NCI-H2227 (cell line): ENCODE data around the gene METAP1D.
A peak's percentile ranks its signal among the peaks of the same experiment; 100 is the strongest.

Experiments used
- DNase-seq: peaks from one replicate; lab custom pipeline; 2025; ENCODE audit not compliant: unreplicated experiment; lab: John Stamatoyannopoulos, UW

The METAP1D gene

GRCh38 chr2:172090044-172090961, 90.5 kb downstream of the METAP1D start:
- DNase-seq: no peak

GRCh38 chr2:172091000-172091641, 91.4 kb downstream of the METAP1D start:
- DNase-seq: no peak

DNA sequence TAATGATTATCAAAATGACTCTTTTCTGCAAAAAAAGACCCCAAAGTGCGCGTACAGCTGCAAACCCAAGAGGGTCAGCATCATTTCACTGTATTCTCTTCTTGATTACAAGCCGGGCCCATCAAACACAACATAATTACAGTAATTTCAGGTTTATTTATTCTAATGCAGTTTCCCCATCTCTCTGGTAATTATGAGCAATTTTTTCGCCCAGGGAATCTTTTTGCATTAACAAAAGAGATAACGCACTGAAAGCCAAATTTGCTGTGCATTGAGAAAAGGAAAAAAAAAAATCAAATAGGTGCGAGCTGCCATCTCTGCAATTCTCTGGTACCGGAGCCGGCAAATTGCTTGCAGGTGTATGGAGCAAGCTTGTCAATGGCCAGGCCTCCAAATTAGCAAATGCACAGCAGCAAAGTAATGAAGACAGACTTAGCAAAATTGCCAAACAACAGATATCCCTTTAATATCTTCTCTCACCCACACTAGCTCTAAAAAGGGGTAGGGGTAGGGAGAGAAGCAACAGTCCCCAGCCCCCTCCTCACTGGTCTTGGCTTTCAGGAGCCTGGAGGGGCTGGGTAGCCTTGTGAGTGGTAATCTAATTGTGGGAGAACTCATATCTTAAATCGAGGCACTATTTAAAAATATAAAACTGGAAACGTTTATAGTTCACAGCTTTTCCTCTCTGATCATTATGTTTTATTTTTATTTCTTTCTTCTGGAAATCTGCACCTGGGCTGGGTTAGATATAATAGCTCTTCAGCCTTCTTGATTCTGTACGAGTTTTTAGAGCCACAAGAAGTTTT, 92.2 kb downstream of the METAP1D start:
- peak; percentile 88 for DNase-seq

- DNase-seq: no peak
Measured at GRCh38 chr2:172092716-172093415, 93.1 kb downstream of the METAP1D start.

DNA sequence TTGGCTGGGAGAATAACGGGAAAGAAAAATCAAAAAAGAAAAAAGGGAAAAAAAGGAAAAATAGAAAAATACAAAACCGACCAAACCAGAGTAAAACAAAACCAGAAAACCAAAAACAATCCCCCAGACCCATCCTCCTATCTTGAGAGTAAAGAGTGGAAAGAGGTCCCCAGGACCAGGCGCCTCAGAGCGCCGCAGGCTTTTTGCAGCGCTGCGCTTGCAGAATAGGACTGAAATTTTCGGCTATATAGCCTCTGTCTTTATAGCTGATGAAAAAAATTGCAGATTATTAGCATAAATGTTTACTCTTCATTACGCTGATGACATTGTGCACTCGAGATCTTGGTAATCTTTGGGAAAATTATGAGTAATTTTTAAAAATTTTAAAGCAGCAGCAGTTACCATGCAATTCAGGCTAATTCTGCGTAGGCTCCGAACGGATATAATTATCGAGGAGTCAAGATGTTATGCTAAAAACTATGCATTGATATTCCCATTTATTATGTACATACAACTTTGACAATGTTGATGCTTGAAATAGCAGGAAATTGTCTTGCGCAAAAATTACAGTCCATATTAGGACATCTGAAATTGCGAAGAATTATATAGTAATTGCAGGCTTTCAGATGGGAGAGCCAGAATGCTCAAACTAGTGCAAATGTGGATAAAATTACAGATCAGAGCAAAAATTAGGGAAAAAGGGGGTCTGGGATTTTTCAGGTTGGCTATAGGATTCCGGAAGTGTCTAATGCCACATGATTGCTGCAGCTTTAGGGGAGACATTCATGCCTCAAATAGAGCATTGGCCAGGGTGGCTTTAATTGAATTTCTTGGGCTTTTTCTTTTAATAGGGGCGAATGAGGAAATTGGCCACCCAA, 93.9 kb downstream of the METAP1D start:
- peak; percentile 98 for DNase-seq

DNA sequence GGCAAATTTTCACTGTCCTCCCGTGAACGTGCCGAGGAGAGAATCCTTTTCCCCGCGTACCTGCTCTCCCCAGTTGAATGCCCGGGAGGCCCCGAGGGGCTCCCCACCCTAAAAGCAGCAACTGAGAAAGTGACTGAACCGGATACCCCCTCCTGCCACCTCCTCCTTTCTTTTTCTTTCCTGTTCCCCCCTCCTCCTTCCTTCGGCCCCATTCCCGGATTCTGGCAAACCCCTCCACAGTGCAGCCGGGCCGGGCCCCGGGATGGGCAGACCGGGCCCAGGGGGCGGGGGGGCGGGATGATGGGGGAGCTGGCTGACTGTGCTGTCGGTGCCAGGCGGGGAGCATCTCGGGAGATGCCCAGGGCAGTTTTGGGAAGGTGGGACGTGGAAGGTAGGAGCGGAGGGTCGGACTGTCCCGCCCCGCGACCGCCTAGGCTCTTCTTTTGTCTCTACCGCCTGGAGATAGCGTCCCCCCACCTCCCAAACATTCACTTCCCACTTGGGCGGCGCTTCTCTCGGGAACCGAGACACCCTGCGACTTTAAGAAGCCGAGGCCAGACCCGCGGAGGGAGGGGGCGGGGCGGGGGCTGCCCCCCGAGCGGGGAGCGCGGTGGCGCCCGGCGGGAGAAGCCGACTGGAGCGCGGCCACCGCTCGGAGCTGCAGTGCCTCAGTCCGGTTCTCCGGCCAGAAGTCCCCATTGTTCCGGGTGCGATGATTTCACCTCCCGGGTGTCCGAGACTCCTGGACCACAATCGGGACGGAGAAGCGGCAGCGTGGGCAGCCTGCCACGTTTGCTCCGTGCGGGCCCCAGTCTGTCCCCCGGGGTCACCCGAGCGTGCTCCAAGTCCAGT, 94.8 kb downstream of the METAP1D start:
- peak; percentile 95 for DNase-seq

- peak; percentile 90 for DNase-seq
Measured at GRCh38 chr2:172095146-172095904, 95.6 kb downstream of the METAP1D start.

DNA sequence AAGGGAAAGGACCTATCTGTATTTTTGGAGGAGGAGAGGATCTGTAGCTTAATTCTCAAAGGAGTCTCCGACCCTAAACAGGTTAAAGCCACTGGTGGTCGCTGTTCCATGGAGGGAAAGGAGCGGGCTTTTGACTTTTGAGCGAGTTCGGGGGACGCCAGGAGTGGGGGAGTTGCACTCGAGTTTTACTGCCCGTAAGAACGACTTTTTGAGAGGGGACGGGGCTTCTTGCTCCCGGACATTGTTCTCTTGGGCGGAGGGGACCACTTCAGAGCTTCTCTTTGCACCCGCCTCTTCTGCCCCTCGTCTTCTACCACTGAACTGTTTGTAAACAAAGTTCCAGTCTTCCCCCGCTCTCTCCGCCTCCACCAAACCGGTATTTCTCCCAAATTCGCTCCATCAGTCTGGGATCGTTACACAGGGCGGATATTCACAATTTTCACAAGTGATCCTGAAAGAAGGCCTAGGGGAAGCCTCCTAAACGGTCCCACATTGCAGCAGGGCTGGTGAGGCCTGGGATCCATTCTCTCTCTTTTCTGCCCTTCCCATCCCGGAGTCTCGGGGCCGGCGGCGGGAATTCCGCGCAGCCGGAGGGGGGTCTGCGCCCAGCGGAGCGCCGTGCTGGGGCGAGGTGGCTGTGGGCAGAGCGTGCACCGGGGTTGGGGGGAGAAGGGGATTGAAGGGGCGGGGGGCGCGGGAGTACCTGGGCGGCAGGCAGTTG, 96.3 kb downstream of the METAP1D start:
- no peak for DNase-seq

- peak; percentile 91 for DNase-seq
Measured at GRCh38 chr2:172096626-172097547, 97.1 kb downstream of the METAP1D start.

- no peak for DNase-seq
Measured at GRCh38 chr2:172097557-172098131, 97.9 kb downstream of the METAP1D start.

DNA sequence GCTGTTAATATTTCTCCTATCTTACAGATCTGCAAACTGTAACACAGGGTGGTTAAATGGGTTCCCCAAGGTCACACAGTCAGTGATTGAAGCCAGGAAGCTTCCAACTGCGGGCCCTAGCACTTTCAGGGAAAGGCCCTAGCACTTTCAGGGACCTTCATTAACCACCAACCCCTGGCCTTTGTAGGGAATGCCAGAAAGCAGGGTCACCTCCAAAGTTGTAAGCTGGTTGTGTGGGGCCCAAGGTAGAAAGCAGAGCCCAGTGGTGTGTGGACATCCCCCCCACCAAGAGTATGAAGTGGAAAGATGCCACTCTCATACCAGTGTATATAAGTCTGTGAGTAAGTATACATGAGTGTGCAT, 98.5 kb downstream of the METAP1D start:
- no peak for DNase-seq

GRCh38 chr2:172098650-172099471, 99.1 kb downstream of the METAP1D start:
- DNase-seq: no peak

GRCh38 chr2:172099472-172100079, 99.8 kb downstream of the METAP1D start:
- DNase-seq: no peak

DNA sequence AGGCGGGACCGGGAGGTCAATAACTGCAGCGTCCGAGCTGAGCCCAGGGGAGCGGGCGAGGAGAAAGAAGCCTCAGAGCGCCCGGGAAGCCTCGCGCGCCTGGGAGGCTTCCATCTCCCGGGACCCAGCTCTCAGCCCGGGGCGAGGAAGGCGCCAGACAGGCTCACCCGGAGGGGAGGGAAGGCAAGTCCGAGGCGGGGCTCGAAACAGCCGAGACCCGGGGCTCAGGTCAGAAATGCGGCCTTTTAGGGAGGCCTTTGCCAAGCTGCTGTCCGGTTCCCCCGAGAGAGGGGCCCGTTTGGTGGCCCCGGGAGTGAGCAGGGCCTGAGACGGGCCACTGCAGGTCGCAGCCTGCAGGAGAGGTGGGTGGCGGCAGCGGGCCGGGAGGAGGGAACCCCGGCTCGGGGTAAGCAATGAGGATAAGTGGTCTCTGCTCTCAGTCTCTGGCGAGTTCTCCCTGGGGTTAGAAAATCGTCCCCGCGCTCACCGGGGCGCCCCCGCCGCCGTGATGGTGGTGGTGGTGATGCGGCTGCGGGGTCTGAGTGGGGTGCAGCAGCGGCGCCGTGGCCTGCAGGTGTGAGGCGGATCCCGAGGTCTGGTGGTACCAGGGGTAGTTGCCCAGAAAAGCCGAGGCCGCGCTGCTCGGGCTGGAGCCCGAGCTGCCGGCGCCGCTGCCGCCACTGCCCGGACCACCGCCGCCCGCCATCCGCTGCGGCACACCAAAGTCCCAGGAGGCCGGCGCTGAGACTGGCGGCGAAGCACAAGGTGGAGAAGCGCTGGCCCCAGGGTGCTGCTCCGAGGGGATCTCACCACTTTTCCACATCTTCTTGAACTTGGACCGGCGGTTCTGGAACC, 100.6 kb downstream of the METAP1D start:
- no peak for DNase-seq
